ENCODE measurements around the gene RAB10.

- TF ChIP-seq CTCF (IDR thresholded peaks at IDR 0.05; ENCODE audit: borderline replicate concordance, extremely low read depth, low read length, poor library complexity, severe bottlenecking) (no peak), EZH2 (IDR thresholded peaks at IDR 0.05; ENCODE audit: borderline replicate concordance, low read depth, low read length, severe bottlenecking) (no peak)
Measured at GRCh38 chr2:26067980-26068507, 34.2 kb downstream of the RAB10 start.

All from DND-41 (cell line).